HG03095 (cell line): Measurements from ENCODE around the gene BTBD16.

Experiments
- ATAC-seq: cut with Tn5 transposase; IDR thresholded peaks from one replicate; pipeline ENCODE4 v1.9.1; 2021; ENCODE audit warnings: moderate library complexity; ENCODE audit not compliant: unreplicated experiment

Gene BTBD16

DNA sequence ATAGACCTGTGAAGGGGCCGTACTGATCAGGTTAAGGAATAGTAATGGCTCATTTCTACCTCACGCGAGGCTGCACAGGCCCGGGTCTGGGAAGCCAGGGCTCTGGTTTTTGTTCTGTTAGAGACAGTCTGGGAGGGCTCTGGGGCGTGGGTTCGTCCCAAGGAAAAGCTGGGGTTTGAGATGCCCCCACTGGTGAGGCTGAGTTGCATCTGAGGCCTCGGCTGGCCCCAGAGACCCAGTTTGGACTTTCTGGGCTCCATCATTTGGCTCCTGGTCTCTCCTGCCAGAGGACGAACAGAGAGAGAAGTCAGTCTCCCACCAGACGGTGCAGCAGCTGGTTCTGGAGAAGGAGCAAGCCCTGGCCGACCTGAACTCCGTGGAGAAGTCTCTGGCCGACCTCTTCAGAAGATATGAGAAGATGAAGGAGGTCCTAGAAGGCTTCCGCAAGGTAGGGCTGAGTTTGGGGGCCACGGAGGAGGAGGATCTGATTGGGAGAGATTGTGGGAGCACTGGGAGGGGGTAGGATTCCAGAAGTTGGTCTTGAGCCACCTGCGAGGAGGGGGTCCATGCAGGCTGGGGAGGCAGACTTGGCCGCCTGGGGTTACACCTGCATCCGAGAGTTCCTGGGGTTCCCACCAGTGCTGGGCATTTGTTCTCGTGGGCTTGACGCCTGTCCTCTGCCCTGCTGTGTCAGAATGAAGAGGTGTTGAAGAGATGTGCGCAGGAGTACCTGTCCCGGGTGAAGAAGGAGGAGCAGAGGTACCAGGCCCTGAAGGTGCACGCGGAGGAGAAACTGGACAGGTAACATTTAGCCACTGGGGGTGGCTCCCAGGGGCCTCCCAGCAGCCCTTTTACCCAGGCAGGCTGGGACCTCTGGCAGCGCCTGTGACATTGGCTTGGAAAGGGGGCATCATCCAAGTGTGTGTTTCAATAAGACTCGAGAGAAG is 22.5 kb upstream of the BTBD16 start:
- no peak for ATAC-seq

DNA sequence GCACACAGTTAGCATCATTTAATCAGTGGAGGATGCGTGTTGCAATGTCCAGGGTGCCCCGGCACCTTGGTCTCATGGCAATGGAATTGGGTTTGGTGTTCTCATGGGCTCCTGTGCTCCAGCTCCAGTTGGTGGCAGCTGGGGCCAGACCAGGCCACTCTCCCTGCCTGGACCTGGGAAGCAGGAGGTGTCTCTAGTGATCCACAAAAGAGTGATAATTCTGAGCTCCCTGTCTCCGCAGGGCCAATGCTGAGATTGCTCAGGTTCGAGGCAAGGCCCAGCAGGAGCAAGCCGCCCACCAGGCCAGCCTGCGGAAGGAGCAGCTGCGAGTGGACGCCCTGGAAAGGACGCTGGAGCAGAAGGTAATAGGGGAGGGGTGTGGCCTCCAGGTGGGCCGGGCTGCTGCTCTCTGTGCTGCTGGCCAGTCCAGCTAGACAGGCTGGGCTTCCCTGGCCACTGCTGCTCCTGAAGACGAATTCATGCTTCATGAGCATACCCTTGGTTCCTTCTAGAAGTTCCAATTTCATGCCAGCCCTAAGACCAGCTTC is 21.7 kb upstream of the BTBD16 start:
- ATAC-seq = no peak

DNA sequence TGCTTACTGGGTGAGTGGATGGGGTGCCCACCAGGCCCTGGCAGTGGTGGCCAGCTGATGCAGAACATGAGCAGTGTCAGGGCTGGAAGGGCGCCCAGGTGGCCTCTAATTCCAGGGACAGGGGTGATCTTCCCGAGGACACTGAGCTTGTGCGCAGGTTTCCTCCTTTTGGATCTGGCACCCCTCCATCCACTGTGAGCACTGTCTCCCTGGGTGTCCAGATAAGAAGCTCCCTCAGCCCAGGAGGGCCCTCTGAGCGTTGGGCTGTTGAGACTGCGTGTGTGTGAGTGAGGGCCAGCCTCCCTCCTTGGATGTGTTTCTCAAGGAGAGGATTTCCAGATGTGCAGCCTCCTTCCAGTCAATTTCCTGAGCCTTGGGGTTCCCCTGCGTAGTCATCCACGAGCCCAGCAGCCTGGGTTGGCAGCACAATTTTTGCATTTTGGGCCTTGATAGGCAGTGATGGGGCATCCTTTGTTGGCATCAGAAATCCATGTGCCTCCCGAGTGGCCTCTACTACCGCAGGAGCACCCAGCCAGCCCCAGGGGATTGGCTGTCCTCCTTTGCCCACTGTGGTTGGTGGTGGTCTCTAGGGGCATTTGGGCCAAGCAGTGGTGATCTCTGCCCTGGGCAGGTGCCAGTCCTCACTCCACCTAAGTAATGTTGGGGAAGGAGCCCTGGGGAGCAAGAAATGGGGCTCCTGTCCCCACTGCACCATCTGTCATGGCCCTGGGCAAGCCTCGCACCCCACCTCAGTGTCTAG is 20.9 kb upstream of the BTBD16 start:
- no peak for ATAC-seq

DNA sequence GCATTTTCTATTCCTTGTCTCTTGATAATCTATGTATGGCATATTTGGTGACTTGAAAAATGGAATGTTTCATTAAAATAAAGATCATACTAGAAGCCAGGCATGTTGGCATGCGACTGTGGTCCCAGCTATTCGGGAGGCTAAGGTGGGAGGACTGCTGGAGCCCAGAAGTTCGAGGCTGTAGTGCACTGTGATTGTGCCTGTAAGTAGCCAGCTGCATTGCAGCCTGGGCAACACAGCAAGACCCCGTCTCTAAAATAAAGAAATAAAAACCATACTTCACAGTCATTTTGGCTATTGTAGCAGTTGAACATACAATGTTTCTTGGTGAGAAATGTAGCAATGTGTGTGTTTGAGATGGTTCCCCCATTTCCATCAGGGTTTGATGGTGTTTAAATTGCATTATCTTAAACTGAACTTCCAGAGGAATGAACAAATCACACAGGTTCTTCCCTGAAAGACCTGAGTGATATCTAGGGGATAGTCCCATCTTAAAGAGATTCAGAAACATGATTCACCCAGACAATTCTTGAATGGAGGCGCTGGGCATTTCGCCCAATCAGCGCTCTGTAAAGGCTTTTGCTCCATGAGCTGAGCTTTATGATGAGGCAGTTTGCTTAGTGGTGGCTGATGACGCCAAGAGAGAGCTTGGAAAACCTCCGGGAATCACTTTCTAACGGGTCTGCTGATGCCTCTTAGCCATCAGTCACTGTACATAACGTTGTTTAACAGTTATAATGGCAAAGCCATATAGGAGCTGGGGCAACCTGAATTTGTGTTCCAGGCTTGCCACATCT is 19.4 kb upstream of the BTBD16 start:
- no peak for ATAC-seq

DNA sequence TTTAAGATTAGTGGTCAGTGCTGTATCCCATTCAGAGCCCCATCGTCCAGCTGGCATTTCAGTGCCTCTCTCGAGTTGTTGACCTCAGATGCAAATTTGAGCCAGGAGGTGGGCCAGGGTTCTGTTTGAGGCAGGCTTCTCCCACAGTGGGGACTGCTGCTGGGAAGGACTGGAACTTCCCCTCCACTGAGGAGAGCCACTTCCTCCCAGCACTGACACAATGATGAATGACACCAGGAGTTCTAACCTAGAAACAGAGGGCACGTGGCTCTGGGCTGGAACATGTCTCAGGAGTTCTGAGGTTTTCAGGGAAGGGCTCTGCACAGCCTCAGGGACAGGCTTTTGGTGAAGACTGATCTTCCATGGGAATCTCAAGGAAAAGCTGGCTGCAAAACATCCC is 18.3 kb upstream of the BTBD16 start:
- no peak for ATAC-seq

DNA sequence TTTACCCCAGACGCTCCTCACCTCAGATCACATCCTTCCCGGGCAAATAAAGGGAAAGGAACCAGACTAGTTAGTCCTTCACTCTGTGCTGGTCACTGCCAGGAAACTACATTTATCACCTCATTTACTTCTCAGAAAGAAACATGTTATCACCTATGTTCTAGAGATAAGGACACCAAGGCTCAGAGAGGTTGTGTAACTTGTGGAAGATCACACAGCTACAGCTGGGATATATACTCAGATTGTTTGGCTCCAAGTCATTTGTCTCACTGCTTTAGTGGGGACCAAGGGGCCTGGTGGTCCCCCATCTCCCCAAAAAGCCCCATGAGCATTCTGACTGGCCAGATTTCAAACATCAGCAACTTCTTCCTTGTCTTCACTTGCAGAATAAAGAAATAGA is 17.5 kb upstream of the BTBD16 start:
- ATAC-seq = no peak

DNA sequence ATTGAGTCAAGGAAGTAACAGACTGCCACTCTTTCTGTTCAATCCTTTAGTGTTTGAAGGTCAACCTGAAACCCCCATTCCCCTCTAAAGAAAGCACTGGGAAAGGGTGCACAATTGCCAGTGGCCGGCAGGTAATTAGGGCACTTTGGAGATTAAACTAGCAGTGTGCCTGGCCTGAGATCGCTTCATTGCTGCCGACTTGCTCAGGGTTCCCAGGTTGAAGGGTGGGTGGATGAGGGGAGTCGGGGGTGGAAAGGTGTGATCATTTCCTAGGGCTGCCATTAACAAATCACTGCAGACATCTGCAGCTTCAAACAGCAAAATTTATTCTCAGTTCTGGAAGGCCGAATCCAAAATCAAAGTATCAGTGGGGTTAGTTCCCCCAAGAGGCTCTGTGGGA is 16.3 kb upstream of the BTBD16 start:
- no peak for ATAC-seq

DNA sequence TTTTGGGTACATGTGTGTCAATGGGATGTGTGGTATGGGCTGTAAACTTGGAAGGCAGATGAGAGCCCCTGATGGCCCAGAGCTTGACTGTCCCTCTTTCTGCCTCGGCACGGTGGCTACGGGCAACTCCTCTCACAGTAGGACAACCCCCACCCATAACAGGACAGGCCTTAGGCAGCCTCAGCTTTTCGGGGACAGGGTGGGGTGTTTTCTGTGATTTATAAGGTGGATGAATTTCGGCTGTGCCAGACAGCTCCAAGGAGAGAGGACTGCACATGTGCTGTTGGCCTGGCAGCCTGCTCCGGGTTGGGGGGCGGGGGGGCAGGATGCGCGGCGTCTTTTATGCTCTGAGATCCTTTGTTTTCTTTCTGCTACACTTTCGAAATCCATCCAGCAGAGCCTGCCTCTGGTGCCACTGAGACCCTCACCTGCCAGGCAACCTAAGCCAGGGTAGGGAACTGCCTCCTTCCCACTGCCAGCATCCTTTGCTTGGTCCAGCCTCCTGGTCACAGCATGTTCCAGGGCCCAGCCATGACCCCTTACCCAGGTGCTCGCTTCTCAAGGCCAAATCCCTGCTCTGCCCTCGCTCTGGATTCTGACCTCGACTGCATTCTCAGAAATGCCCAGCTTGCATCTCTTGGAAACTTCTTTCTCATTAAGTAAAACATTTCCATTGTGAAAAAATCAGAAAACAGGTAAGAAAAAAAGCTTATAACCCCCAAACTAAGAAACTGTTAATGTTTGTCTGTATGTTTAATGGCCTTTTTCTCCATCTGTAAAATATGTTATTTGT is 15.4 kb upstream of the BTBD16 start:
- ATAC-seq = no peak

DNA sequence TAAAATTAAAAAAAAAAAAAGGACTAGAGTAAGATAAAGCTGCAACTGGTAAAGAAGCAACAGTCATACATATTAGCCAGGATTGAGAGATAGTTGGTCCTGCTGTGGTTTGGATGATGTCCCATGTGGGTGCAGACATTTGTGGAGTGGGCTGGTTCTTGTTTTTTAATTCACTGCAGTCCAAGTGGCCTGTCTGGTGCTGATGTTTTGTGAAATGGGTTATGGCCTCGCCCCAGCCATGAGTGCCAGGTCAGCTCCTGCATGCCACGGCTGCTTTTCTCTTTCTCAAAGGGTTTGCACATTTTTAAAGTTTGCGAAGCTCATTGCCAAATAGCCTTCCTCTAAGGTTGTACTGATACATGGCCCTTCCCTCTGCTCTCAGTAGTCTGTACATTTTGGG is 14.1 kb upstream of the BTBD16 start:
- ATAC-seq = no peak

DNA sequence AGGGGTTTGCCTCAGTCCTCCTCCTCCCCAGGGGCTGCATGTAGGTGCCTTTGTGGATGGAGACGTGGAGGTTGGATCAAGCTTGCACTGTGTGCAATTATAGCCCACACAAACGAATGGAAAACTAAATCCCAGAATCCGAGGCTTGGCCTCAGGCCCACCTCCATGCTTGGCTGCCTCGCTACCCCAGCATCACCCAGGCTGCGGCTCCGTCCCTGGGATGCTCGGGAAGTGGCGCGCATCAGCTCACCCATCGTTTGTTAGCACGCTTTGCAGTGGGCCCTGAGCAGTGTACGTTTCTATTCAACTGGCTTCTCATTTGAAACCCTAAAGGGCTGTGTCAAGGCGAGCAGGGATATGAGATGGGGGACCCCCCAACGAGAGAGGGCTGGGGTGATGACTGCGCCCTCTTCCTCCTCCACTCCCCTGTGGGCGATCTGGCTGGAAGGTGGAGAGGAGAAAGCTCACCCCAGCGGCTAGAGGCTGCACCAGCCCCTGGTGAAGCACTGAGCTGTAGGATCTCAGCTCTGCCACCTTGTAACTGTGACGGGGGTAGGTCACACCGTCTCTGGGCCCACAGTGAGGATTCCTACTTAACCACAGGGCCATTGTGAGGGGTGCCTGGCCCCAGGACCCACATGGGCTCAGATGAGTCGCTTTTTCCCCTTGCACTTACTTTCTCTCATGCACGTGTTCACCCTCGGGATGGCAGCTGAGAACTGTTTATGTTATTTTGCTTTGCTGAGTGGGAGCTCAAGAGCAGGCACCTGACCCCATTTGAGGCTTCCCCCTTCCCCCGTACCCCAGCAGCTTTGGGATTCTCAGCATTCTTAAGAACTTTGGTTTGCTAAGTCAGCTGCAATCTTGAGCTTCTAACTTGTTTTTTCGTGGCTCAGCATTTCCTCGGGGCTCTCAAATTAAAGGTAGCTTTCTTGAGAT is 12.7 kb upstream of the BTBD16 start:
- no peak for ATAC-seq

DNA sequence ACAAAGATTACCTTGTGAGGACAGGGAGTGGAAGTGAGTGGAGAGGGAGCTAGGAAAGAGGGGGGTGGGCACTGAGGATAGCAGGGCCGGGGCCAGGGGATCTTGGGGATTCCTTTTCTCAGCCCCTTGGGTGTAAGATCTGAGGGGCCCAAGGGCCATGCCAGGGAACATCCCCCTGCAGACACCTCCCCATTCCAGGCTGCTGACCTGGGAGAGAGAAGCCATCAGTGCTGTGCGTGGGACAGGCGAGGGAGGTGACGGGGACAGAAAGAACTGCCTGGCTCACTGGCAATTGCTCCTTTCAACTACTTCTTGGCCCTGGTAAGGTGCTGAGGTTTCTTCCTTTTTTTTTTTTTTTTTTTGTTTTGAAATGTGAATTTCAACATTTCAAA is 12.0 kb upstream of the BTBD16 start:
- no peak for ATAC-seq

DNA sequence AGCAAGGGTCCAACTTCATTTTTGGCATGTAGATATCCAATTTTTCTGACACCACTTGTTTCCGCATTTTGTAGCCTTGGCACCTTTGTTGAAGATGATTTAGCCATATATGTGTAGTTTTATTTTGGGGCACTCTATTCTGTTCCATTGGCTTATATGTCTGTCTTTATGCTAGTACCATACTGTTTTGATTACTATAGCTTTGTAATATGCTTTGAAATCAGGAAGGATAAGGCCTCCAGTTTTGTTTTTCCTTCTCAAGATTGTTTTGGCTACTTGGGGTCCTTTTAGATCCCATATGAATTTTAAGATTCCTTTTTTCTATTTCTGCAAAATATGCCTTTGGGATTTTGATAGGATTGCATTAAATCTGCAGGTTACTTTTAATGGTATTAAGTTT is 9.5 kb upstream of the BTBD16 start:
- ATAC-seq = no peak

DNA sequence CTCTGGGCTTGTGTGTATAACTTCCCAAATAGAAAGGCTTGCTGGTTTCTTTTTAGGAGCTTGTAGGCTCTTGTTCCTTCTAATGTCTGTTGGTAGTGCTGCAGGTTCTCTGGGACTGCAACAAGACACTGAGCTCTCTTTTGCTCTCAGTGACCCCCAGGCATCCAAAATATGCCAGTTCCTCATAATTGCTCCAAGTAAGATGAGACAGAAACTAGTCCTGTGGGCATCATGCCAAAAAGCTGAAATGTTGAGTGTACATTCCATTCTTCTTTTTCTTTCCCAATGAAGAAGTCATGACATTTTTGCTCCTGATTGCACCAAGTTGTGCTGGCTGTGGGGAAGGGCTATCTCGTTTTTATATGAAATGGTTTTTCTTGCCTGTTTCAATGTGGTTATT is 7.1 kb upstream of the BTBD16 start:
- ATAC-seq = no peak

DNA sequence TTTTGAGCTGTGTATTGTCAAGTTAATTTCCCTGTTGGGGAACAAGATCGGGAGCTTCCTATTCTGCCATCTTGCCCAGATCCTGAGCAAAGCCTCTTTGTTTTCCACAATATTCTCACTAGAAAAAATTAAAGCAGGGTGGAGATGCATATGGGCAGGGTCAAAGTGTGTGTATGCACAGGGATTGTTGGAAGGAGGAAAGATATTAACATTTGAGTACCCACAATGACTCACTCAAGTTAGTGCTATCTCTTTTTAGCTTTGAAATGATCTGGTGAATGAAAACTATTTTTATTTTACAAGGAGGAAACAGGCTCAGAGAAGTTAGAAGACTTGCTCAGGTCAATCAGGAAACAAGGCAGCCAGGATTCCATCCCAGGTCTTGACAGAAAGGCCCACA is 6.7 kb upstream of the BTBD16 start:
- ATAC-seq = no peak

DNA sequence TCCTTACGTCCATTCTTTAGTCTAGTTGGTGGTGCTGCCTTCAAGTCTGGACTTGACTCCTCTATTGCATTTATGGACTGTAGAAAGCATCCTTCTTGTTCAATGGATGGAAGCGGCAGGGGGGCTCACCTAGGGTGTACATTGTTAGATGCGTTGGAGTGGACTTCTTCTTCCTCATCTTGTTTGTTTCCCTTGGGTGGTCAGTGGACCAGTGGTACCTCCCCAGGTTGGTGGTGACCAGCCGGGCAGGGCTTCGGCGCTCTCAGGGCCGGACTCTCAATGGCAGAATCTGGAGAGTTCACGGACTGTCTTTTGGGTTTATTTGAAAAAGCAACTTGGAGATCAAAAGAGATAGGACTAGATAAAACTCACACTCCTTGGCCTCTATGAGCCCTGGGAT is 6.2 kb upstream of the BTBD16 start:
- ATAC-seq = no peak

DNA sequence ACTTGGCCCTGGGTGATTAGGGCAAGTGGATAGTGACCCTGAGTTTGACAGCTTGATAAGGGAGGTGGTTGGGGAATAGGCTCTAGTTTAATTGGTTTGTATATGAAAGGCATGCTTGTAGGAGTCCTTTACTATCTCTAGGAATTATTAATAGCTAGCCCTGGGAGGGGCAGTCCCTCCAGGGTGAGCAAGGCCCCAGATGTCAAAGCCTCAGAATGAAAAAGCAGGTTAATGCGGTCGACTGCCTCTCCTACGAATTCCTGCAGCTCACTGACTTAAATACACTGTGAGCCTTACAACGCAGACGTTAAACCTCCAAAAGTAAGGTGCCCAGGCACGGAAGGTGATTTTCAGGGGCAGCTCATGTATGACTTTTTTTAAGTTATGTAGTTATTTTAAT is 5.2 kb upstream of the BTBD16 start:
- ATAC-seq = no peak

DNA sequence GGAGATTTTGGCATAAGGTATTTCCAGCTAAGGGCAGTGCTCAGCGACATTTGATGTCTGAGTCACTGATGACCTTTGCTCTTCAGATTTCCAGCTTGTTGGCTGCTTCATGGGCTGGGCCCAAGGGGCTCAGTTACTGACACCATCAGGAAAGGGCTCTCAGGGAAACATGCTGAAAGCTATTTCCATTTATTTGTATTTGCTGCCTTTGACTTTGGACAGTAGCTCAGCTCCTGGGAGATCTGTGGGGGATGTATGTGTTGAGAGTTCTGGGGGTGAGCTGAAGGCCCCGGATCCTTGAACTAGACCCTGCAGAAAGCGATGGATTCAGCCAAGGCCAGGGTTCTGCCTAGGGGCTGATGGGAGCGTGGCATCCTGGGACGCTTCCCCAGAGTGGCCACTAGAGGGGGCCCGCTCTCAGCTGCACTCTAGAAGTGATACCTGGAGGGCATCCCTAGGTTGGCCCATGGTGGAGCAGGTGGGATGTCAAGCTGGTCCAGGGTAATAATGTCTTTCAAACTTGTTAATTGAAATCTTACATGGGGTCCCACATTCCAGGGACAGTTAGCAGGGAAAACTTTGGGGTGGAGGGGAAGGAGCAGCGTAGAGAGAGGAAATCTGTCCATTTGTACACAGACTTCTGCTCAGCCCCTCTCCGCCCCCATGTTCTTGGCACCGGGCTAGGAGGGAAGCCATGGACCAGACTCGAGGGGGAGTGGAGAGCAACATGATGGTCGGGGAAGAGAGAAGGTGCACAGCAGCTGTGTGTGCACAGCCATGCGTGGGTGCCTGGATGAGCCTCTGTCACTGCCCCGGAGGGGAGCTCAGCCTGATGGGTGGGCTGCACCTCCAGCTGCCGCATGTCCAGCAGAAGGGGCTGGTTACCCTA is 3.0 kb upstream of the BTBD16 start:
- ATAC-seq = no peak

DNA sequence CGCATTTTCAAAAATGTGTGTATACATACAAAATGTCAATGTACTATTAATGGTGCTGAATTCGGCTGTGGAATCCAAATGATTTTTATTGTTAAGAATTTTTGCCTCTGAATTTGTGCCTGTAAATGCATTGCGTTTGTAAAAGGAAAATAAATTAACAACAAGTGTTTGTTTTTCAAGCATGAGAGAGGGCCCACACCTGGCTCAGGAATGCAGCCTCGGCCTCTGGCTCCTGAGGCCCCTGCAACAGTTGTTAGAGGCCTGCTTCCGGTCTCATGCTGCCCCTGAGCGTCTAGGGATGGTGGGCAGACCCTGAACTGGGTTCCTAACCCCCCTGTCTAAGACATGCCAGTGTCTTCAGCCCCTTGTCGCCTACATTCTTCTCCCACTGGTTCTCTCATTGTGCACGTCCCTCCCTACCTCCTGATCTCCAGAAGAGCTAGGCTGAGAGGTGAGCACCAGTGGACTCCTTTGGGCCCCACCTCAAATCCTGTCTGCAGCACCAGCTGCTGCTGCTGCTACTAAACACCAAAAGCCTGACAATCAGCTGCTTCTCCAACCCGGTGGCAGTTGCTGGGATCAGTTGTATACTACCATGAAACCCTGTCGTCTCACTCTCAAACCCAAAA is 1.9 kb upstream of the BTBD16 start:
- no peak for ATAC-seq
